NCI-H510A treated with DMSO at 0.1 percent for 48 hours (cell line): ENCODE measurements around the gene CTNND2.
"Not testable (repeated sequence)": the region's sequence is repeated elsewhere in the genome, so short reads cannot be mapped to it uniquely, and the experiment has no call there.

Experiments used
- DNase-seq: peaks from one replicate; lab custom pipeline; 2025; lab: John Stamatoyannopoulos, UW

The CTNND2 gene

GRCh38 chr5:11672385-11673085, 231.7 kb downstream of the CTNND2 start:
- DNase-seq = no peak

- no peak for DNase-seq
These were observed 245.9 kb downstream of the CTNND2 start for GRCh38 chr5:11658376-11658775.

GRCh38 chr5:11656916-11657315, 247.3 kb downstream of the CTNND2 start:
- DNase-seq = no peak

- DNase-seq = no peak
These were observed 248.6 kb downstream of the CTNND2 start for GRCh38 chr5:11655681-11656080.

GRCh38 chr5:11650936-11651335, 253.3 kb downstream of the CTNND2 start:
- no peak for DNase-seq

GRCh38 chr5:11646141-11646540, 258.1 kb downstream of the CTNND2 start:
- DNase-seq = no peak

GRCh38 chr5:11642438-11642837, 261.8 kb downstream of the CTNND2 start:
- DNase-seq = no peak

- DNase-seq = no peak
These were observed 263.9 kb downstream of the CTNND2 start for GRCh38 chr5:11640158-11640873.

GRCh38 chr5:11622785-11623184, 281.5 kb downstream of the CTNND2 start:
- no peak for DNase-seq

GRCh38 chr5:11620172-11620571, 284.1 kb downstream of the CTNND2 start:
- DNase-seq = no peak

GRCh38 chr5:11619339-11620024, 284.8 kb downstream of the CTNND2 start:
- DNase-seq = no peak

GRCh38 chr5:11617080-11617479, 287.2 kb downstream of the CTNND2 start:
- DNase-seq = no peak

GRCh38 chr5:11616624-11617023, 287.6 kb downstream of the CTNND2 start:
- not testable (repeated sequence) for DNase-seq

- DNase-seq = no peak
These were observed 293.2 kb downstream of the CTNND2 start for GRCh38 chr5:11611011-11611410.

GRCh38 chr5:11609570-11610303, 294.5 kb downstream of the CTNND2 start:
- no peak for DNase-seq

GRCh38 chr5:11608530-11608929, 295.7 kb downstream of the CTNND2 start:
- no peak for DNase-seq

- no peak for DNase-seq
These were observed 296.2 kb downstream of the CTNND2 start for GRCh38 chr5:11607944-11608483.

- DNase-seq = no peak
These were observed 301.9 kb downstream of the CTNND2 start for GRCh38 chr5:11602298-11602697.

GRCh38 chr5:11599499-11599898, 304.7 kb downstream of the CTNND2 start:
- no peak for DNase-seq

GRCh38 chr5:11596657-11597071, 307.6 kb downstream of the CTNND2 start:
- no peak for DNase-seq

- no peak for DNase-seq
These were observed 308.1 kb downstream of the CTNND2 start for GRCh38 chr5:11596185-11596584.

GRCh38 chr5:11595045-11595444, 309.2 kb downstream of the CTNND2 start:
- DNase-seq = no peak
